ENCODE measurements around the gene SLC25A39.

The SLC25A39 gene

DNA sequence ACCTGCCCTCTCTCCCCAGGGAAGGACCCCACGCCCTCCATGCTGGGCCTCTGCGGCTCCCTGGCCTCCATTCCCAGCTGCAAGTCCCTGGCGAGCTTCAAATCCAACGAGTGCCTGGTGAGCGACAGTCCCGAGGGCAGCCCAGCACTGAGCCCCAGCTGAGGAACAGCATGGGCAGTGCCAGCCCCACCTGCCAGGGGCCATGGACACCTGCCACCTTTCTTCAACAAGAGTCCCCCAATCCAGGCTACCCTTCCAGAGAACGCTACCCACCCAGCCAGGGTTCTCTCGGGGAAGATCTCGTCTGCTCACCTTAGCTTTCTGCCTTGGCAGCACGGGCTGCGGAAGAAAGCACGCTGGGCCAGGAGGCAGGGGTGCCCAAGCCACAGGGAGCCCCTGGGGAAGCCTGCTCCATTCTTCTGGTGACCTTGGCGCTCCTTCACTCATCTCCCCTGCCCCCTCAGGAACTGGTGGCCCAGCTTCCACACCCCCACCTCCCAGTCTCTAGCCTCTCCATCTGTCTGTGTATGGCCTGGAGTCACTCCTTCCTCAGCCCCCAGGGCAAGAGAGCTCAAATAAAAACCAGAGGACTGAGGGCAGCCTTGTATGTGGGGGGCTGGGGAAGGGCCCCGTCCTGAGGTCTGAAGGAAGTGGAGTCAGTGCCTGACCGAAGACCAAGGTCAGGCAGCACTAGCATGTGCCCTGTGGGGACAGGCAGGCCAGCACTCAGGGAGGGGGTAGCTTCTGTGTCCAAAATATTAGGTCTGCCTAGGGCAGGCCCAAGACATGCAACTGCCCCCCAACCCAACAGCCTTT is 6.3 kb downstream of the SLC25A39 start:
- H3K23ac ChIP-seq (ENCODE audit: low read length), result no peak overlapping the region
- H3K4me3 ChIP-seq (ENCODE audit: low read depth, low read length), result no peak overlapping the region
- H3K4me1 ChIP-seq (ENCODE audit: control insufficient read depth in 1 of 2, insufficient read depth in 2 of 2, low read length in 2 of 2), result peaks cover 9 to 10% of the 10 kb centered on the region in 2 experiments
- H3K9me3 ChIP-seq (ENCODE audit: insufficient read depth, low read depth, low read length), result peaks cover 3% of the 10 kb centered on the region
- H3K79me2 ChIP-seq (ENCODE audit: control insufficient read depth, insufficient read depth, low read length, poor library complexity), result no peaks in the 10 kb centered on the region
- no peak overlapping the region for H4K91ac ChIP-seq (ENCODE audit: low read depth, low read length)
- peaks cover 20% of the 10 kb centered on the region for H3K27me3 ChIP-seq (ENCODE audit: insufficient read depth, low read length)
- no peak overlapping the region for H3K18ac ChIP-seq (ENCODE audit: low read length)
- H2BK12ac ChIP-seq (ENCODE audit: low read length), result no peak overlapping the region
- H3K14ac ChIP-seq (ENCODE audit: low read length), result no peak overlapping the region
- no peak overlapping the region for H3K9ac ChIP-seq (ENCODE audit: low read length)
- no peak overlapping the region for H2BK120ac ChIP-seq (ENCODE audit: insufficient read depth, low read length, poor library complexity)
- no CpG with 5 or more reads among the region's 15 CpGs for WGBS (ENCODE audit: extremely low coverage, insufficient coverage, insufficient read length)
- no peak for DNase-seq
- H3K4ac ChIP-seq (ENCODE audit: low read depth, low read length), result no peak overlapping the region
- H3K4me2 ChIP-seq (ENCODE audit: low read length), result no peak overlapping the region
- no peak overlapping the region for H4K12ac ChIP-seq (ENCODE audit: low read depth, low read length)
- H2BK5ac ChIP-seq (ENCODE audit: low read depth, low read length, poor library complexity), result no peak overlapping the region
- no peak overlapping the region for H2AFZ ChIP-seq (ENCODE audit: insufficient read depth, low read length, poor library complexity)
- no peak overlapping the region for H4K8ac ChIP-seq (ENCODE audit: low read depth, low read length)
- H3K27ac ChIP-seq (ENCODE audit: low read depth, low read length), result no peak overlapping the region
- no peak overlapping the region for H2AK5ac ChIP-seq (ENCODE audit: low read length)
- H3K79me1 ChIP-seq (ENCODE audit: low read length), result no peaks in the 10 kb centered on the region
- peaks cover 31 to 33% of the 10 kb centered on the region in 2 experiments for H3K36me3 ChIP-seq (ENCODE audit: control insufficient read depth in 1 of 2, insufficient read depth in 2 of 2, low read length in 2 of 2)

GRCh38 chr17:44317545-44317944 is 7.1 kb downstream of the SLC25A39 start:
- H3K18ac ChIP-seq (ENCODE audit: low read length), result no peak overlapping the region
- WGBS (ENCODE audit: extremely low coverage, insufficient coverage, insufficient read length), result no CpG with 5 or more reads among the region's 6 CpGs
- H2BK120ac ChIP-seq (ENCODE audit: insufficient read depth, low read length, poor library complexity), result no peak overlapping the region

DNA sequence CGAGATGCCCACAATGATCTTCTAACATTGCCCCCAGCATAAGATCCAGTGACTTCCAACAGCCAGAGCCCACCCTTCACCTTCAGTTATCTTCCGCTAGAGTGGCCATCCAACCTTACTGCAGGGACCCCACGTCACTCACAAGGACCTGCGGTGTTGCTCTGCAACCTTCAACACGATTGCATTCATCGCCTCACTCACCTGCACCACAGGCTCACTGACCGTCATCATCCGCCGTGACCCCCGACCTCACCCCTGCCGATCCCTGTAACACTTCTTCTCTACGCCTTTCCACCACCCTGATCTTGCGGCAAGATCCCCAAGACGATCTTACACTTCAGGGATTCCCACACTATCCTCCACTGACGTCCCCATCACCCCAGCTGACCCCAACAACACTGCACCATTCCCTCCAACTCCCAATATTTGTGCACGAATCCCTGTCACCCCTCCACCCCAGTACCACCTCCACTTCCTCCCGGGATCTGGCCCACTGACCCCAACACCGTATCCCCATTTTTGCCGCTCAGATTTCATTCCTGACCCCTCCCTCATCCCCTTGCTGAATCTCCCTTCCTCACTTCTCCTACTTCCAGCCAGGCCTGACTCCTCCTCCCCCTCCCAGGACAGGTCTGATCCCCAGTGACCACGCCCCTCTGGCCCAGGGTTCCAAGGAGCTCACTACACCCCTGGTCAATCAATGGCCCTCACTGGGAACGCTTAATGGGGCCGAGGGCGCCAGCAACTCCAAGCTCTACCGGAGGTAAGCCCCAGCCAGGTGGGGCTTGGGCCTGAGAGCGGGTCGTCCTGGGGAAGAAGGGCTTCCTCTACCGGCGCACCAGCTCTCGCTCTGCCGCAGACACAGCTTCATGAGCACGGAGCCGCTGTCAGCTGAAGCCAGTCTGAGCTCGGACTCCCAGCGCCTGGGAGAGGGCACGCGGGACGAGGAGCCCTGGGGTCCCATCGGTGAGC is 8.6 kb downstream of the SLC25A39 start:
- Histone ChIP-seq H4K12ac (ENCODE audit: low read depth, low read length) (no peak overlapping the region), H3K27ac (ENCODE audit: low read depth, low read length) (no peak overlapping the region), H4K91ac (ENCODE audit: low read depth, low read length) (no peak overlapping the region), H3K9ac (ENCODE audit: low read length) (peak overlapping the region; percentile 5), H3K4me1 (ENCODE audit: control insufficient read depth in 1 of 2, insufficient read depth in 2 of 2, low read length in 2 of 2) (peaks cover 9 to 10% of the 10 kb centered on the region in 2 experiments), H2AFZ (ENCODE audit: insufficient read depth, low read length, poor library complexity) (no peak overlapping the region), H2BK5ac (ENCODE audit: low read depth, low read length, poor library complexity) (no peak overlapping the region), H2AK5ac (ENCODE audit: low read length) (no peak overlapping the region), H3K14ac (ENCODE audit: low read length) (no peak overlapping the region), H3K4me2 (ENCODE audit: low read length) (peak overlapping the region; percentile 55), H3K23ac (ENCODE audit: low read length) (no peak overlapping the region), H3K4me3 (ENCODE audit: low read depth, low read length) (no peak overlapping the region), H4K8ac (ENCODE audit: low read depth, low read length) (no peak overlapping the region), H3K36me3 (ENCODE audit: control insufficient read depth in 1 of 2, insufficient read depth in 2 of 2, low read length in 2 of 2) (peaks cover 16 to 18% of the 10 kb centered on the region in 2 experiments), H3K79me2 (ENCODE audit: control insufficient read depth, insufficient read depth, low read length, poor library complexity) (no peaks in the 10 kb centered on the region), H3K27me3 (ENCODE audit: insufficient read depth, low read length) (peaks cover 20% of the 10 kb centered on the region), H2BK12ac (ENCODE audit: low read length) (no peak overlapping the region), H3K18ac (ENCODE audit: low read length) (no peak overlapping the region), H3K4ac (ENCODE audit: low read depth, low read length) (no peak overlapping the region), H2BK120ac (ENCODE audit: insufficient read depth, low read length, poor library complexity) (no peak overlapping the region), H3K79me1 (ENCODE audit: low read length) (no peaks in the 10 kb centered on the region), H3K9me3 (ENCODE audit: insufficient read depth, low read depth, low read length) (peaks cover 6% of the 10 kb centered on the region)
- peak in 1 of 2 donors; percentile 25 for DNase-seq
- no CpG with 5 or more reads among the region's 38 CpGs for WGBS (ENCODE audit: extremely low coverage, insufficient coverage, insufficient read length)

More at GRCh38 chr17:44317545-44317944, 7.1 kb downstream of the SLC25A39 start:
- peaks cover 30 to 32% of the 10 kb centered on the region in 2 experiments for H3K36me3 ChIP-seq (ENCODE audit: control insufficient read depth in 1 of 2, insufficient read depth in 2 of 2, low read length in 2 of 2)
- H3K79me2 ChIP-seq (ENCODE audit: control insufficient read depth, insufficient read depth, low read length, poor library complexity), result no peaks in the 10 kb centered on the region
- no peak for DNase-seq
- no peak overlapping the region for H3K4me3 ChIP-seq (ENCODE audit: low read depth, low read length)
- peaks cover 3% of the 10 kb centered on the region for H3K9me3 ChIP-seq (ENCODE audit: insufficient read depth, low read depth, low read length)
- H3K4me2 ChIP-seq (ENCODE audit: low read length), result no peak overlapping the region
- no peak overlapping the region for H2AFZ ChIP-seq (ENCODE audit: insufficient read depth, low read length, poor library complexity)
- no peak overlapping the region for H3K27ac ChIP-seq (ENCODE audit: low read depth, low read length)
- no peak overlapping the region for H2AK5ac ChIP-seq (ENCODE audit: low read length)
- H3K79me1 ChIP-seq (ENCODE audit: low read length), result no peaks in the 10 kb centered on the region
- H4K8ac ChIP-seq (ENCODE audit: low read depth, low read length), result no peak overlapping the region
- H3K27me3 ChIP-seq (ENCODE audit: insufficient read depth, low read length), result peaks cover 20% of the 10 kb centered on the region
- no peak overlapping the region for H4K12ac ChIP-seq (ENCODE audit: low read depth, low read length)
- H4K91ac ChIP-seq (ENCODE audit: low read depth, low read length), result no peak overlapping the region
- no peak overlapping the region for H3K9ac ChIP-seq (ENCODE audit: low read length)
- no peak overlapping the region for H2BK12ac ChIP-seq (ENCODE audit: low read length)
- no peak overlapping the region for H3K23ac ChIP-seq (ENCODE audit: low read length)
- H3K4ac ChIP-seq (ENCODE audit: low read depth, low read length), result no peak overlapping the region
- no peak overlapping the region for H3K14ac ChIP-seq (ENCODE audit: low read length)
- no peak overlapping the region for H2BK5ac ChIP-seq (ENCODE audit: low read depth, low read length, poor library complexity)
- peaks cover 9 to 10% of the 10 kb centered on the region in 2 experiments for H3K4me1 ChIP-seq (ENCODE audit: control insufficient read depth in 1 of 2, insufficient read depth in 2 of 2, low read length in 2 of 2)

DNA sequence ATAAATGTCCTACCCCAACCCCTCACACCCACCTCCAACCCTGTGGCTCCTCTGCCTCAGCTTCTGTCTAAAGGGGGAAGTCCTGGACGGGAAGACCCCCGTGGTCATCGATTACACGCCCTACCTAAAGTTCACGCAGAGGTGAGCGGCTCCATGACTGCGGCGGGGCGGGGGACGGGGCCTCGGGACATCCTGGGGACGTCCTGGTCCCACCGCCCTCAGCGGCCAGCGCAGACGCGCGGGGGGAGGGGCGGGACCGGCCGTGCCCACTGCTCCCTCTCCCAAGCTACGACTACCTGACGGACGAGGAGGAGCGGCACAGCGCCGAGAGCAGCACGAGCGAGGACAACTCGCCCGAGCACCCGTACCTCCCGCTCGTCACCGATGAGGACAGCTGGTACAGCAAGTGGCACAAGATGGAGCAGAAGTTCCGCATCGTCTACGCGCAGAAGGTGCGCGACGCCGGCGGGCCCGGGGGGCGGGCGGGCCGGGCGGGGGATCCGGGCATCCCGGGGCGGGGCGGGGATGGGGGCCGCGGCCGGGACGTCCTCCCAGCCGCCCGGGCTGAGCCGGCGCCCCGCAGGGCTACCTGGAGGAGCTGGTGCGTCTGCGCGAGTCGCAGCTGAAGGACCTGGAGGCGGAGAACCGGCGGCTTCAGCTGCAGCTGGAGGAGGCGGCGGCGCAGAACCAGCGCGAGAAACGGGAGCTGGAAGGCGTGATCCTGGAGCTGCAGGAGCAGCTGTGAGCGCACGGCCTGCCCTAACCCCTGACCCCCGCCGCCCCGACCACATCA is 9.6 kb downstream of the SLC25A39 start:
- H3K4me1 ChIP-seq (ENCODE audit: control insufficient read depth in 1 of 2, insufficient read depth in 2 of 2, low read length in 2 of 2), result peaks cover 9 to 10% of the 10 kb centered on the region in 2 experiments
- H3K23ac ChIP-seq (ENCODE audit: low read length), result no peak overlapping the region
- H3K4ac ChIP-seq (ENCODE audit: low read depth, low read length), result no peak overlapping the region
- no peak overlapping the region for H3K18ac ChIP-seq (ENCODE audit: low read length)
- H3K79me1 ChIP-seq (ENCODE audit: low read length), result no peaks in the 10 kb centered on the region
- H3K4me3 ChIP-seq (ENCODE audit: low read depth, low read length), result peak overlapping the region; percentile 56
- H4K8ac ChIP-seq (ENCODE audit: low read depth, low read length), result no peak overlapping the region
- no peak overlapping the region for H4K91ac ChIP-seq (ENCODE audit: low read depth, low read length)
- H3K14ac ChIP-seq (ENCODE audit: low read length), result no peak overlapping the region
- H3K9me3 ChIP-seq (ENCODE audit: insufficient read depth, low read depth, low read length), result peaks cover 6% of the 10 kb centered on the region
- no CpG with 5 or more reads among the region's 81 CpGs for WGBS (ENCODE audit: extremely low coverage, insufficient coverage, insufficient read length)
- no peak overlapping the region for H3K9ac ChIP-seq (ENCODE audit: low read length)
- H4K12ac ChIP-seq (ENCODE audit: low read depth, low read length), result no peak overlapping the region
- H2AFZ ChIP-seq (ENCODE audit: insufficient read depth, low read length, poor library complexity), result peak overlapping the region; percentile 54
- H3K27me3 ChIP-seq (ENCODE audit: insufficient read depth, low read length), result peaks cover 20% of the 10 kb centered on the region
- peaks cover 8% of the 10 kb centered on the region in 2 experiments for H3K36me3 ChIP-seq (ENCODE audit: control insufficient read depth in 1 of 2, insufficient read depth in 2 of 2, low read length in 2 of 2)
- no peak overlapping the region for H2AK5ac ChIP-seq (ENCODE audit: low read length)
- no peak overlapping the region for H2BK12ac ChIP-seq (ENCODE audit: low read length)
- H3K4me2 ChIP-seq (ENCODE audit: low read length), result peak overlapping the region; percentile 76
- DNase-seq, result peak; percentile 70 to 72
- no peaks in the 10 kb centered on the region for H3K79me2 ChIP-seq (ENCODE audit: control insufficient read depth, insufficient read depth, low read length, poor library complexity)
- H2BK120ac ChIP-seq (ENCODE audit: insufficient read depth, low read length, poor library complexity), result no peak overlapping the region
- H2BK5ac ChIP-seq (ENCODE audit: low read depth, low read length, poor library complexity), result no peak overlapping the region
- no peak overlapping the region for H3K27ac ChIP-seq (ENCODE audit: low read depth, low read length)
